Ovary (tissue), 3 donors: ENCODE measurements around the gene FAM9A.

Experiments used
- CTCF ChIP-seq, 3 donors: fragments of 450-650 bp in 2 of 3; fragments of 200-600 bp in 1 of 3; IDR thresholded peaks; one replicate each; pipeline versions ENCODE4 v1.5.1 to v1.8.0; 2016 to 2022; ENCODE audit warnings: antibody characterized with exemption in 3 of 3, mild to moderate bottlenecking in 1 of 3
- EP300 ChIP-seq: sonication (generic); formaldehyde crosslinking; IDR thresholded peaks from one replicate; pipeline ENCODE4 v1.6.1; 2017; ENCODE audit warnings: antibody characterized with exemption
- POLR2A ChIP-seq: fragments of 450-650 bp; IDR thresholded peaks from one replicate; pipeline ENCODE4 v1.6.1; 2017; ENCODE audit warnings: antibody characterized with exemption, mild to moderate bottlenecking, moderate library complexity
- donor health status: DM: no; HTN: no; CAD: no.

GRCh38 chrX:8741981-8742380, 59.2 kb downstream of the FAM9A start:
- TF ChIP-seq POLR2A (no peak), CTCF (IDR thresholded peaks at IDR 0.05) (no peak), EP300 (no peak)
